ENCODE data around the gene RBMS3.
A peak's percentile ranks its signal among the peaks of the same experiment; 100 is the strongest.
"Not testable (repeated sequence)": the region's sequence is repeated elsewhere in the genome, so short reads cannot be mapped to it uniquely, and the experiment has no call there.

RBMS3 gene

DNA sequence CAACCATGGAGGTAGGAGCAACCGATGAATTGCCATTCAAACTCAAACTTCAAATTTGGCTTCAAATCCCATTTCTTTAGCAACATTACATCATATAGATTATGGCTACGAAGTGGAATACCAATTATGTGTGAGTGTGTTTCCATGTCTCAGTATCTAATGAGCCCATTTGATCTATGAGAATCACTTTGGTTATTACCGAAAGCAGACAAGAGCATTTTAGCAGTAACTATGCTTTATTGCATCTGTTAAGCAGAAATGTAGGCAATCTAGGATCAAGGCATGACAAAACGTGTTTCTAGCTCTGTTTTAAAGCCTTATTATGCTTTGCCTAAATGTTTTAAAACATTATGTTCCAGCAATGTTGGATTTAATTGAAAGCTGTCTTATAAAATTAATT, 743.6 kb downstream of the RBMS3 start:
- DNase-seq (ENCODE audit: low spot score) = no peak

GRCh38 chr3:30026851-30027250, 746.0 kb downstream of the RBMS3 start:
- DNase-seq (ENCODE audit: low spot score) = no peak

GRCh38 chr3:30034246-30034991, 753.5 kb downstream of the RBMS3 start:
- no peak for DNase-seq (ENCODE audit: low spot score)

DNA sequence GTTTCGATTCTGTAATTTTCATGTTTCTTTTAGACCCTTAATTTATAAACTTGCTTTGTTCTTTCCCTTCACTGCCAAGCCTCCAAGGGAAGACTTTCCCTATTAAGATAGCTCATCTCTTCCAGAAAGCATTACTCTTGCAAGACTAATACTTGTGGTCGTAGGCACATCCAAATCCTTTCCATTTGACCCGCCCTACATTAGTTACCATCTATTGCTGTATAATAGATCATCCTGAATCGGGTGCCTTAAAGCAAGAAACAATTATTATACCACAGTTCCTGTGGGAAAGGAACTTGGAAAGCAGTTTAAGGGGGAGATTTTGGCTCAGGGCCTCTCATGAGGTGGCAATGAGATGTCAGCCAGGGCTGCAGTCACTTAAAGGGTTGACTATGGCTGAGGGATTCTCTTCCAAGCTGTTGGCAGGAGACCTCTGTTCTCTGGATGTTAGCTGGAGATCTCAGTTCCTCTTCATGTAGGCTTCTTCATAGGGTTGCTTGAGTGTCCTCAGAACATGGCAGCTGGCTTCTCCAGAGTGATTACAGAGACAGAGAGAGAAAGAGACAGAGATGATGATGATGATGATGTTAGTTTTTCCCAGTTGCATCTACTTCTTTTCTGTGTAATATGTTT, 755.2 kb downstream of the RBMS3 start:
- no peak for DNase-seq (ENCODE audit: low spot score)

DNA sequence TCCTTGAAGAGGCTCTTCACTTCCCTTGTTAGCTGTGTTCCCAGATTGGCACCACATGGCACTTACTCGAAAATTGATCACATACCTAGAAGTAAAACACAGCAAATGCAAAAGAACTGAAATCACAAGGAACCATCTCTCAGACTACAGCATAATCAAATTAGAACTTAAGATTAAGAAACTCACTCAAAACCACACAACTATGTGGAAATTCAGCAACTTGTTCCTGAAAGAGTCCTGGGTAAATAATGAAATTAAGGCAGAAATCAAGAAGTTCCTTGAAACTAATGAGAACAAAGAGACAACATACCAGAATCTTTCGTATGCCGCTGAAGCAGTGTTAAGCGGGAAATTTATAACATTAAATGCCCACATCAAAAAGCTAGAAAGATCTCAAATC, 759.3 kb downstream of the RBMS3 start:
- no peak for DNase-seq (ENCODE audit: low spot score)

GRCh38 chr3:30041481-30041880, 760.6 kb downstream of the RBMS3 start:
- not testable (repeated sequence) for DNase-seq (ENCODE audit: low spot score)

DNA sequence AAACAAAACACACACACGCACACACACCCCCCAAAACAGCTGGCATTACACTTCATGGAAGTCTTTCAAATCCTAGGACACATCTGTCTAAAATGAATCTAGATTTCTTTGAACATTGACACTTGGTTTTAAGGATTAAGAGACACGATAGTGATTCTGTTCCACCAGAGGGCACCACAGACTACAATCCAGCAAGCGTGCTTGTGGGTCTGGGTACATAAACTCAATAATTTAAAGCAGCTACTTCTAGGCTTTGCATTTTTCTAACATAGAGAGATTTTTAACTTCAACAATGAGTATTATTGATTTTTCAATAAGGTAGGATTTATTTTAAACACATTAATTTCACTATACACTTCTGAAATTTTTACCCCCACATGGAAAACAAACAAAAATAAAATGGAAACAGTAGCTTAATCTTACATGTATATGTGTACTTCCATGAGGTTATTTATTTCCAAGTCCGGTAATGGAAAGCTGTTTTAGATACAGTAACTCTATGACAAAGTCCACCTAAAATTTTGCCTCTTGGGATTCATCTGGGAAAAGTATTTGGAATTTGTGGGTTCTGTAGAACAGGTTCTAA, 761.5 kb downstream of the RBMS3 start:
- DNase-seq (ENCODE audit: low spot score) = peak; percentile 61

DNA sequence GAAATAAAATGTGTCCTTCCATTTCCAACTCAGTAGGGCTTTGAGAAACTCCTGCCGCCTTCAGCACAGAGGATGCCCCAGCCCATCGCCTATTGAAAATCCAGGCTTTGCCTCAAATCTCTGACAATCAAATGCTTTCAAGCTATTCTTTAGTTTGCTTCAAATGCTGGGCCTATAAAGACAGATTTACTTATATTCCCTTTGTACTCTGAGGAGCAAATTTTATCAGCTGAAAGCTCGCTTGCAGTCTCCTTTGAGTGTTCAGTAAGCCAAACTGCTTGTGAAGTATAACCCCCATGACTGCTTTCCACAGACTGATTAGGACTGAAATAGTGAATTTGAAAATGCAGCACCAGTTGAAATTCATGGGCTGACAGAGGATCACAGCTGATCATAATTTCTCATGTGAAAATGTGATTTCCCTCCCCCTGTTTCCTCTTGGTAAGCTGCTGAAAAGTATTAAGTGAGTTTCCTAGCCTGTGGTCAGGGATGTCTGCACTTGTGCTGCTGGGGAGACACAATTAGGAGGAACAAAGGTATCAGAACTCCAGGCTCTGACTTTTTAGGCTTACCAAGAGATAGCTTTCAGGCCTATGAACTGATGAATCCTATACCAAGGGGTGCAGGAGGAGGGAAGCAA, 762.2 kb downstream of the RBMS3 start:
- DNase-seq (ENCODE audit: low spot score) = no peak

DNA sequence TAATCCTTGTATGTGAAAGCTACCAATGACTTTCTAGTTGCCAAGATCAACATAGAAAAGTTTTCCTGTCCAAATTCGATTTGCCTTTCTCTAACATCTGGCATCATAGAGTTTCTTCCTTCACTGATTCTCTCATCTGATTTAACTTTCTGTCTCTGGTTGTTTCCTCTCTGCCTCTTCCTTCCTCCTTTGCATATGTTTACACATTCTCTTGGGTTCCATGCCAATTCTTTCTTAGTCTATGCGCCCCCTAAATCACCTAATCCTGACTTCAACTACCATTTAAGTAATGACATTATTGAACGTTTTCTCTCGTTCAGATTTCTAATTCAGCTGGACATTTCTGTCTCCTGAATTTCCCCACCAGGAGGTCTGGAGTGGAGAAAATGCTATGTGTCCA, 763.6 kb downstream of the RBMS3 start:
- no peak for DNase-seq (ENCODE audit: low spot score)

DNA sequence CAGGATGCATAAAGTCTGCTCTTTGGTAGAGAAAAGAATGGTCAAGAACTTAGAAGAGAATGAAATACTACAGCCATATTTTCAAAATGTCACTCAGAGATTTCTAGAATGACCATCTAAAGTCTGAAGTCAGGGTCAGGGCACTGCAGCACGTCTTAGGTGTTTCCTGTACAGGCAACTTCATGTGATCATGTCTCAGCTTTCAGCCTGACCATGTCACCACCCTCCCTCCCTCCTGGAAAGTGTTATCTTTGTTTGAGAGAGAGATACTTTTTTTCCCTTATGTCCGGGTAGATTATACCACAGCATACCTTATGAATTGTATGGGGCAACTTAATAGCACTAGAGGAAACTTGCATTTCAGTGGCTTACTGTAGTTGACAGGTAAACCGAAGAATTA, 767.6 kb downstream of the RBMS3 start:
- DNase-seq (ENCODE audit: low spot score) = no peak

GRCh38 chr3:30050116-30050515, 769.2 kb downstream of the RBMS3 start:
- DNase-seq (ENCODE audit: low spot score) = not testable (repeated sequence)

DNA sequence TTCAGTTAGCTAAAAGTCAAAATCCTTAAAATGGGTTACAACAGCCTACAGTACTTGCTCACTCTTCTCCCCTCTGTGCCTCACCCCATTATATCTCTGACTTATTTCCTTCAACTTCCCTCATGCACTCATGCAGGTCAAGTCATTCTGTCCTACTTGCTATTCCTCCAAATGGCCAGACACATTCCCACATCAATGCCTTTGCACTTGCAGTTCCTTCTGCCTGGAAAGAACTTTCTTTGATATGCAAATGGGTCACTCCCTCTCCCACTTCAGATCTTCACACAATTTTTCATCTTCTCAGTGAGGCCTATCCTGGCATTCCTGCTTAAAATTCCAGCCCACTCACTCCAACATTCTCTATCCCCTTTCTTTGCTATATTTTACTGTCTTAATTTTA, 778.4 kb downstream of the RBMS3 start:
- DNase-seq (ENCODE audit: low spot score) = no peak

All from D341Med (cell line).